Right lobe of liver (tissue), 6 donors: Measurements from ENCODE around the gene FOXC1. TPM values are rescaled to one million over a fixed set of nuclear protein-coding genes. Genes with fewer than 3 reads are reported as not detected.
A peak's percentile ranks its signal among the peaks of the same experiment; 100 is the strongest.

Source experiments
- ATAC-seq, 4 donors: fragments of 200-7000 bp; cut with Tn5 transposase; one replicate each; pipeline ENCODE4 v1.9.1; 2020; ENCODE audit warnings: mild to moderate bottlenecking in 4 of 4, moderate library complexity in 4 of 4
- DNase-seq, 3 donors: peaks; one replicate each; pipeline ENCODE4 v3.0.0-alpha.2; 2020
- H3K27ac ChIP-seq, 3 donors: fragments of 200-600 bp; one replicate each; pipeline ENCODE4 v1.8.0; 2022
- H3K27me3 ChIP-seq, 2 donors: fragments of 200-600 bp; one replicate each; pipeline ENCODE4 v1.8.0; 2022
- H3K36me3 ChIP-seq, 4 donors: fragments of 200-600 bp; sonication (generic) in 1 of 4; one replicate each; pipeline versions ENCODE4 v1.5.1 to v1.8.0; 2017 to 2022; ENCODE audit warnings: control low read depth in 1 of 4
- H3K4me1 ChIP-seq, 4 donors: fragments of 200-600 bp; sonication (generic) in 1 of 4; one replicate each; pipeline versions ENCODE4 v1.5.1 to v1.8.0; 2017 to 2022; ENCODE audit warnings: control low read depth in 1 of 4
- H3K4me3 ChIP-seq, 3 donors: fragments of 200-600 bp; one replicate each; pipeline ENCODE4 v1.8.0; 2022
- H3K9me3 ChIP-seq, 4 donors: fragments of 200-600 bp; sonication (generic) in 1 of 4; one replicate each; pipeline versions ENCODE4 v1.5.1 to v1.8.0; 2017 to 2022; ENCODE audit warnings: control low read depth in 1 of 4
- POLR2A ChIP-seq: fragments of 450-650 bp; IDR thresholded peaks from one replicate; pipeline ENCODE4 v1.6.1; 2017; ENCODE audit warnings: antibody characterized with exemption, mild to moderate bottlenecking
- WGBS: methylation state at CpG from one replicate; pipeline ENCODE4 v1.1.6; 2018; ENCODE audit warnings: low coverage, low lambda C conversion rate; ENCODE audit not compliant: insufficient coverage; ENCODE audit errors: missing lambda C conversion rate; 5-methylcytosine and 5-hydroxymethylcytosine counted together
- intact Hi-C, 2 donors: fragments of 100-400 bp; cut with DNase I; formaldehyde crosslinking; loops; one replicate each; pipeline versions ENCODE4 v1.11.2 to v1.14.1; 2022
- total RNA-seq, 6 experiments: library from RNA; depleted of rRNA in 2 of 6; stranded (reverse); fragments of >200 nt in 2 of 6; fragmentation: NEBNext Ultra II Directional in 3 of 6; extraction: Animal tissue kit (Norgen Biotek cat#: 25700) in 3 of 6; gene quantifications; one replicate each; pipeline versions ENCODE4 v1.1.0 to v1.2.4, GENCODE V29; 2016 to 2023
- TF ChIP-seq, protein P1 (sequence below), 4 donors: fragments of 200-600 bp in 3 of 4; fragments of 450-650 bp in 1 of 4; IDR thresholded peaks; one replicate each; pipeline versions ENCODE4 v1.5.1 to v1.8.0; 2016 to 2022; ENCODE audit warnings: antibody characterized with exemption in 4 of 4, mild to moderate bottlenecking in 2 of 4
- donor health status: DM: no; HTN: yes; CAD: no.
- donor health status: DM: no; HTN: no; CAD: no.
- donor health status: DM: no; HTN: no; CAD: no.
- donor health status: DM: no; HTN: yes; CAD: no.
- donor health status: DM: no; HTN: yes; CAD: no.

FOXC1 gene
- total RNA-seq, 6 experiments from 2014 or later: 0.24 to 0.87 (median 0.50) TPM

DNA sequence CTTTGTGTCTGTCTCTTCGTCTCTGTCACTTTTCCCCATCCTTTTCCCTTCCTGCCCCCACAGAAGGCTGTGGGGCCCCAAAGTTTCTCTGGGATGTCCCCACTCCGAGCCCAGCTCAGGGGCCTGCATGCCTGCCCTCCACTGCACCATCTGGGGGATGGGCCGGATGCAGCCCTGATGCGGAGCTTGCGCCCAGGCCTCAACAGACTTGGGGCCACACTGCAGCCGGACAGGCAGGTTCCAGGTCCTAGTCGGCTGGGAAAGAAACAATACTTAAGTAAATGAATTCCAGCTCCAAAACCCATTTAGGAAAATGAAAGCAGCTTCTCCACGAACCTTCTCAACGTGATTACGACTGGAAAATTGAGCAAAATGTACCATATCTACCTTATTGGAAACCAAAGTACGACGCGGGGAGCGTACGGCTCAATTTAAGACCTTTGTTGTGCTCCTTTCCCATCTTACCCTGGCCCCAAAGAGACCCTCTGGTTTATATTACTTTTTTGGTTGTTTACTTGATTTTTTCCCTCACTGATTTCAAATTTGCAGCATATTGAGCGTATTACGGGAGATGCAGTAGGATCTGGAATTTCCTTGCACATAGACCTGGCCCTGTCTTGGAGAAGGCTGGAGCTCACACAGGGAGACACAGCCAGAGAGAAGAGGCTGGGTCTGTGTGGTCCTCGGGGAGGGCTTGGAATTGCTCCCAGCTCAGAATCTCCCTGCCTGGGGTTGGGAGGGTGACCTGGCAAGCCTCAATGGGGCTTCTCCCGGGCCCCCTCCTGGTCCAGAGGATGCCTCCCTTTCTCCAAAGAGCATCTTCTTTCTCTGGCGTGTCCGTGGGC is 8.0 kb downstream of the FOXC1 start:
- Histone ChIP-seq H3K4me1 (peaks cover 0 to 9% (median under 1%) of the 10 kb centered on the region in 4 donors), H3K36me3 (no peaks in the 10 kb centered on the region), H3K9me3 (no peaks in the 10 kb centered on the region), H3K27me3 (peaks cover 15 to 46% of the 10 kb centered on the region in 2 donors), H3K27ac (no peak overlapping the region), H3K4me3 (no peak overlapping the region)
- WGBS: 78% methylated on average over 19 of the region's 21 CpGs
- TF ChIP-seq, protein P1, sequence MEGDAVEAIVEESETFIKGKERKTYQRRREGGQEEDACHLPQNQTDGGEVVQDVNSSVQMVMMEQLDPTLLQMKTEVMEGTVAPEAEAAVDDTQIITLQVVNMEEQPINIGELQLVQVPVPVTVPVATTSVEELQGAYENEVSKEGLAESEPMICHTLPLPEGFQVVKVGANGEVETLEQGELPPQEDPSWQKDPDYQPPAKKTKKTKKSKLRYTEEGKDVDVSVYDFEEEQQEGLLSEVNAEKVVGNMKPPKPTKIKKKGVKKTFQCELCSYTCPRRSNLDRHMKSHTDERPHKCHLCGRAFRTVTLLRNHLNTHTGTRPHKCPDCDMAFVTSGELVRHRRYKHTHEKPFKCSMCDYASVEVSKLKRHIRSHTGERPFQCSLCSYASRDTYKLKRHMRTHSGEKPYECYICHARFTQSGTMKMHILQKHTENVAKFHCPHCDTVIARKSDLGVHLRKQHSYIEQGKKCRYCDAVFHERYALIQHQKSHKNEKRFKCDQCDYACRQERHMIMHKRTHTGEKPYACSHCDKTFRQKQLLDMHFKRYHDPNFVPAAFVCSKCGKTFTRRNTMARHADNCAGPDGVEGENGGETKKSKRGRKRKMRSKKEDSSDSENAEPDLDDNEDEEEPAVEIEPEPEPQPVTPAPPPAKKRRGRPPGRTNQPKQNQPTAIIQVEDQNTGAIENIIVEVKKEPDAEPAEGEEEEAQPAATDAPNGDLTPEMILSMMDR (IDR thresholded peaks at IDR 0.05): no peak
- TF ChIP-seq POLR2A: no peak
- DNase-seq (peak in 1 of 3 donors; percentile 27), ATAC-seq (no peak)
- intact Hi-C loops: no loop called here

DNA sequence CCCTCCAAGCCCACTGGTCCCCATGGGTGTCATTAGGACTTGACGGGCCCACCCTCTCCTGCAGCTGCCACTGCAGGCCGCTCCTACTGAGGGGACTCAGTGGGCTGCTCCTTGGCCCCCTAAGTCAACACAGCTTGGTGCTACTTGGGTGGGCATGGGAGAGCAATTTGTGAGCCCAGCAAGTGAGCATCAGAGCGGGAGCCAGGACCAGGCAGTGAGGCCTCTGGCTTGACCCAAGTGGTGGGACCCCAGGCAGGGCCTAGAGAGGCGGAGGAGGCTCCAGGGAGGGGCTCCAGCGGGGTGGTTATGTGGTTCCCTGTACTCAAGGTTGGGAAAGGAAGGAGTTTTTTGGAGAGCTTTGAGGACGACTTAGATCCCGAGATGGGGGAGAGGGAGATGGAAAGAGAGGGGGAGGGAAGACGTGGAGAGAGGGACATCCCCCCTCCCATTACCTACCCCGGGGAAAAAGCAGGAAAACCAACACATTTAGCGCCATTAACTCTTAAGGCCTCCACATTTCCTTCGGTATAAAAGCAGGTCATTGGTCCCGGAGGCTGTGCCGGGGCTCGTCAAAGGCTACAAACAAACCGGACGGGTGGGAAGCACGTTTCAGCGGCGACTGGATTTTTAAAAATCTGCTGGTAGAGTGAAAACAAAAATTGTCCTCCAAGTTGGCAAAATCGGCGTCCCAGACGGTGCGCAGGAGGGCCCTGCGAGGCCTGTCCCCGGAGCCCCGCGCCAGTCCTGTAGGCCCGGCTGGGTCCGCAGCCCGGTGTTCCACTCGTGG is 8.8 kb downstream of the FOXC1 start:
- TF ChIP-seq, protein P1 (IDR thresholded peaks at IDR 0.05): no peak
- no peak for TF ChIP-seq POLR2A
- Histone ChIP-seq H3K4me3 (no peak overlapping the region), H3K36me3 (no peaks in the 10 kb centered on the region), H3K4me1 (peaks cover 0 to 9% (median 0%) of the 10 kb centered on the region in 4 donors), H3K9me3 (no peaks in the 10 kb centered on the region), H3K27ac (no peak overlapping the region), H3K27me3 (peaks cover 9 to 38% of the 10 kb centered on the region in 2 donors)
- no peak for ATAC-seq
- DNase-seq: peak in 1 of 3 donors; percentile 32
- intact Hi-C loops: no loop called here
- 42% methylated on average over 14 of the region's 31 CpGs for WGBS

DNA sequence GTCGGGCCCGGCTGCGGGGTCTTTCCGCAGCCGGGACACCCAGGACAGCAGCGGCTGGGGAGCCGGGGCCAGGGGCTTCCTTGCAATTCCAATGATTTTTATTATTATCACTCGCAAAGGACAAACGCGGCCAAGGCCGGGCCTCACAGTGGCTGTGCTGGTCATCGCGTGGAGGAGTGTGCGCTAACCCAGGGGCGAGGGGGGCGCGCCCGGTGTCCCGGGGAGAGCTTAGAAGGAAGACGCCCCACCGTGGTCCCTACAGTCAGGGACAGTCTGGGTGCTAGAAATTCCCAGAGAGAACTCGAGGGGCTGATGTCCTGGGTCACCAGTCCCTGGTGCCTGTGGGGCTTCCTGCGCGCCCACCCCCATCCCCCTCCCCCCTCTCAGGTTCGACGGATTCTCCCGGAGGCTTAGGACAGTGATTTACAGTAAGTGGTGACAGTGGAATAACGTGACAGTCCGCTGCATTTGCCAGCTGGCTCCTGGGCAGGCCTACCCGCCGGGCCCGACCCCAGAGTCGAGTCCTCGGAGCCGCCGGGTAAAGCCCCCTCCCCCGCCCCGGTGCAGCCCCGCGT is 9.5 kb downstream of the FOXC1 start:
- 15% methylated on average over 4 of the region's 40 CpGs for WGBS
- H3K9me3 ChIP-seq: no peaks in the 10 kb centered on the region
- ATAC-seq (no peak), DNase-seq (peak in 2 of 3 donors; percentile 25 to 44)
- no peak overlapping the region for H3K27ac ChIP-seq
- peak overlapping the region in 1 of 3 donors; percentile 0 for H3K4me3 ChIP-seq
- peaks cover 2 to 36% of the 10 kb centered on the region in 2 donors for H3K27me3 ChIP-seq
- peaks cover 0 to 9% (median 0%) of the 10 kb centered on the region in 4 donors for H3K4me1 ChIP-seq
- H3K36me3 ChIP-seq: no peaks in the 10 kb centered on the region
- intact Hi-C loops: no loop called here
- no peak for TF ChIP-seq POLR2A
- TF ChIP-seq, protein P1 (IDR thresholded peaks at IDR 0.05): no peak

DNA sequence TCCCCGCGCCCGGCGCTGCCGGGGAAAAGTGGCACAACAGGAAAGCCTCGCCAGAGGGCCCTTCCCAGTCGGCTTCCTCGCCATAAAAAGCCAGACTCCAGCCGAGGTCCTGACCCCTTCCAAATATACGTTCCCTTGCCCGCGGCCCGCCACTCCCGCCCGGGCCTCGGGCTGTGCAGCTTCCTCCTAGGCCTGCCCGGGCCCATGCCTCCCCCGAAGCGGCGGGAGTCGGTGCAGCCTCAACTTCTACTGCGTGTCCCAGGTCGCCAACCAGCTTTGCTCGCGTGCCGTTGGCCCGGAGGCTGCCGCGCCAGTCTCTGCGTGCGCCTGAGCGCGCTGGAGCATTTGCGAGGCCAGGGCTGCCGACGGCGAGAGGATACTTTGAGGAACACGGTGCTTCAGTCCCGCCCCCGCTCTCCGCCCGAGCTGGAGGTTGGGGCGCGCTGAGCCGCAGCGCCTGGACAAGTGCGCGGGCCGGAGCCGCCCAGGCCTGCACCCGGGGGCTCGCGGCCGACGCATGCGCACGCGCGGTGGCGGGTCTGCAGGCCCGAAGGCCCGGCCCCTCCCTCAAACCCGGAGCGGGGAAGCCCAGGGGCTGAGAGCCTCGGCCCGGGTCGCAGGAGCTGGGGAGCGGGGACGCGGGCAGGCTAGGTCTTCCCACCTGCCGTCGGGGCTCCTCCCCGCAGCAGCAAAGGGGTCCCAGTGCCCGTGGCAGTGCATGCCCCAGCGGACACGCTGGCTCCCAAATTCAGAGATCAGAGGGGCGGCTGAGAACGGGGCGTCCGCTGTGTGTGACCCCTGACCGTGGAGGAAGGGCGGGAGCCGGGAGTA is 10.2 kb downstream of the FOXC1 start:
- peaks cover 0 to 30% of the 10 kb centered on the region in 2 donors for H3K27me3 ChIP-seq
- intact Hi-C loops: no loop called here
- DNase-seq: peak in 2 of 3 donors; percentile 43 to 58

More for the DNA sequence above, 10.2 kb downstream of the FOXC1 start:
- TF ChIP-seq POLR2A: no peak
- TF ChIP-seq, protein P1 (IDR thresholded peaks at IDR 0.05): no peak
- Histone ChIP-seq H3K4me3 (peak overlapping the region in 2 of 3 donors; percentile 0 to 20), H3K9me3 (no peaks in the 10 kb centered on the region), H3K36me3 (no peaks in the 10 kb centered on the region), H3K4me1 (peaks cover 0 to 13% (median 0%) of the 10 kb centered on the region in 4 donors), H3K27ac (no peak overlapping the region)
- peak in 2 of 4 donors; percentile 19 to 28 for ATAC-seq
- WGBS: 14% methylated on average over 7 of the region's 83 CpGs
